ENCODE results near the gene RBM17. TPM values are rescaled to one million over a fixed set of nuclear protein-coding genes. Genes with fewer than 3 reads are reported as not detected.

The RBM17 gene
- total RNA-seq, 4 donors from 2014 or later, result 42.3 to 134 (median 87.6) TPM

DNA sequence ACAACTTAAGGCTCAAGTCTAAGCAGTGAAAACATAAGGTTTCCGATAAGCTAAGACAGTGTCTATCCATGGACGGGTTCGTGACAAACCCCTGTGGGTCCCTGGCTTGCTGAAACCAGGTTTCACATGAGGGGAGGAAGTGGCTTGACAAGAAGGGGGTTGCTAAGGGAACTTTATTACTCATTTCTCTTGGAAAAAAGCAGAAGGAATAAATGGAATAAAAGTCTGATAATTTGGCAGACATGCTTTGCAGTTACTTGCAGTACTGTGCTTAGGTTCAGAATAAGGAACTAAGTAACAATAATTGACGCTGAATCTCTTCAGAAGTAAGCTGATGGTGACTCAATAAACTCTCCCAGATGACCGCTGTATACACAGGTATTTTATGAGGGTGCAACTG, 34.7 kb downstream of the RBM17 start:
- TF ChIP-seq, protein P1, sequence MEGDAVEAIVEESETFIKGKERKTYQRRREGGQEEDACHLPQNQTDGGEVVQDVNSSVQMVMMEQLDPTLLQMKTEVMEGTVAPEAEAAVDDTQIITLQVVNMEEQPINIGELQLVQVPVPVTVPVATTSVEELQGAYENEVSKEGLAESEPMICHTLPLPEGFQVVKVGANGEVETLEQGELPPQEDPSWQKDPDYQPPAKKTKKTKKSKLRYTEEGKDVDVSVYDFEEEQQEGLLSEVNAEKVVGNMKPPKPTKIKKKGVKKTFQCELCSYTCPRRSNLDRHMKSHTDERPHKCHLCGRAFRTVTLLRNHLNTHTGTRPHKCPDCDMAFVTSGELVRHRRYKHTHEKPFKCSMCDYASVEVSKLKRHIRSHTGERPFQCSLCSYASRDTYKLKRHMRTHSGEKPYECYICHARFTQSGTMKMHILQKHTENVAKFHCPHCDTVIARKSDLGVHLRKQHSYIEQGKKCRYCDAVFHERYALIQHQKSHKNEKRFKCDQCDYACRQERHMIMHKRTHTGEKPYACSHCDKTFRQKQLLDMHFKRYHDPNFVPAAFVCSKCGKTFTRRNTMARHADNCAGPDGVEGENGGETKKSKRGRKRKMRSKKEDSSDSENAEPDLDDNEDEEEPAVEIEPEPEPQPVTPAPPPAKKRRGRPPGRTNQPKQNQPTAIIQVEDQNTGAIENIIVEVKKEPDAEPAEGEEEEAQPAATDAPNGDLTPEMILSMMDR (IDR thresholded peaks at IDR 0.05; ENCODE audit: low read depth), result no peak

DNA sequence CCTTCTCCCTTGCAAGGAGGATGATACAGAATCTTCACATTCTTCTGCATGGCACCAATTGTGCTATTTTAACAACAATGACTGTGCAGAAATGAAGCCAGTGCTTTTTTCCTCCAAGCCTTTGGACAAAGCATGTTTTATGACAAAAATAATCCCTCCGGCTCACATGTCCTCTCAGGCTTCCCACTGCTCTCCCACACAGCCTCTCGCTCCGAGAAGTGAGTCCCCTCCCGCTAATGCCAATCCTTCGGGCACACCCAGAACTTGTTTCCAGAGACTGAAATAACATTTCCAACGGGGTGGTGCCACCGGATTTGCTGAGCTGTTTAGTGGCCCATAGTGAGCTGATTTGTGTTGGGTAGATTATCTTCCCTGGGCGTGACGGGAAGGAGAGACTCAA, 35.8 kb downstream of the RBM17 start:
- TF ChIP-seq, protein P1 (IDR thresholded peaks at IDR 0.05; ENCODE audit: low read depth), result no peak

DNA sequence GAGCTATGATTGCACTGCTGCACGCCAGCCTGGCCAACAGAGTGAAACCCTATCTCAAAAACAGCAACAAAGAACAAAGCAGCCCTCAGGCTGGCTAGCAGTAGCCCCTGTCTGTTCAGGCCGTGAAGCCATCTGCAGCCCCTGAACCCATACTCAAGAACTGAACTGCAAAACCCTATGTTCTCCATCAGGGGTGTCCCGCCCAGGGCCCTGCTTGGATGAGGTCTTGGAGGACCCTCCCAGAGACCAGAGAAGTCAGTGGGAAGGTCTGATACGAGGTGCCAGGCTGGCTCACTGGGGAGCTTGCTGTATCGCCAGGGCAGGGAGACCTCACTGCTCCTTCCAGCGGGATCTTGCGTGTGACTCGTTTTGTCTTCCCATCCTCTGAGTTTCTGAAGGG, 39.3 kb downstream of the RBM17 start:
- TF ChIP-seq, protein P1 (IDR thresholded peaks at IDR 0.05; ENCODE audit: low read depth), result no peak

DNA sequence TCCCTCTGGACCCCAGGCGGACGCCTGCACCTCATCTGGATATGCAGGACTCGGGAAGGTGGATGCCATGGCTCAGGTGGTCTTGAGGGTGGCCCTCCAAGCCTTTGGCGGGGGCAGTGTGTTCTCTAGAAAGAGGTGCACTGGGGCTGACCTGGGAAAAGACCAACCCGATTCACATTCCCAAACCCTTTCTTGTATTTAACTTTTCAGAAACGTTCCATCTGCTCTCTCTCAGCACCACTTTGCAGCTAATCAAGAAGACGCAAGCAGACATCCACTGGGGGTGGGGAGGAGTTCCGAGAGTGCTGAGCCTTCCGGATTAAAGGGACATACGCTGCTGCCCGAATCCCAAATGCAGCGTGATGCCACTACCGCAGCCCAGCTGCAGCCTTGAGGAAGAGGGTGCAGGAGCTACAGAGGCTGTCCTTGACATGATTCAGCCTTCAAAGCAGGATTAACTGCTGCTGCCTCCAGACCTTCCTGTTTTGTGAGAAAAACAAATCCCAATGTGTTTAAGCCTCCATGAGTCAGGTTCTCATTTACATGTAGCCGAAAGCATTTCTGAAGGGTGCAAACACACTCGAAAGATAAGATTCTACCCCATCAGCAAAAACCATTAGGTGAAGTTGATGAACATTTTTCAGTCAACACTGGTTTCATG, 39.9 kb downstream of the RBM17 start:
- TF ChIP-seq, protein P1 (IDR thresholded peaks at IDR 0.05; ENCODE audit: low read depth), result no peak

DNA sequence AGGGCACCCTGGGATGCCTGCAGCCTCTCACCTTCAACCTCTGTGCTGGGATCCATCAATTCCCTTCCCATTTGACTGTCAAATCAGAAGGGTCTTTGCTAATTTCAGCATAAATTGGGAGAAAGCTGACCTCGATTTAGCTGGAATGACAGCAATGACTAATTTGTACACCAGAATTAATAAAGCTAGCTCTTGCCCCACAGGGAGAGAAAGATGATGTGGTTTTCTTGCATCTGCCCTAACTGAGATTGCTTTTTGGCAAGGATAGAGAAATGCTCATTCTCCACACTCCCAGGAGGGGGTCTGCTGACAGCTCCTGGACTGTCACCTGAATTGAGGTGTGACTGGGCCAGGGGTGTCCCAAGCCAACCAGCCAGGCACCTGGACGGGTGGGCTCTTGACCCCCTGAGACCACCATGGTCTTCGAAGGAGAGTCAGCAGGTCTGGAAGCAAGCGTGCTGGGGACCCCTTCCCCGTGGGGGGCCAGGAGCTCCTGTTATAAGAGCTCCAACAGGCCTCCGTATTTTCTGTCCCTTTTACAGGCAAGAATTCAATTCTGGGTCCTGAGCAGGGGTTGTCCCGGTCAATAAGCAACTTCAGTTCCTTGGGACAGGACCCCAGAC, 42.1 kb downstream of the RBM17 start:
- TF ChIP-seq, protein P1 (IDR thresholded peaks at IDR 0.05; ENCODE audit: low read depth), result no peak

DNA sequence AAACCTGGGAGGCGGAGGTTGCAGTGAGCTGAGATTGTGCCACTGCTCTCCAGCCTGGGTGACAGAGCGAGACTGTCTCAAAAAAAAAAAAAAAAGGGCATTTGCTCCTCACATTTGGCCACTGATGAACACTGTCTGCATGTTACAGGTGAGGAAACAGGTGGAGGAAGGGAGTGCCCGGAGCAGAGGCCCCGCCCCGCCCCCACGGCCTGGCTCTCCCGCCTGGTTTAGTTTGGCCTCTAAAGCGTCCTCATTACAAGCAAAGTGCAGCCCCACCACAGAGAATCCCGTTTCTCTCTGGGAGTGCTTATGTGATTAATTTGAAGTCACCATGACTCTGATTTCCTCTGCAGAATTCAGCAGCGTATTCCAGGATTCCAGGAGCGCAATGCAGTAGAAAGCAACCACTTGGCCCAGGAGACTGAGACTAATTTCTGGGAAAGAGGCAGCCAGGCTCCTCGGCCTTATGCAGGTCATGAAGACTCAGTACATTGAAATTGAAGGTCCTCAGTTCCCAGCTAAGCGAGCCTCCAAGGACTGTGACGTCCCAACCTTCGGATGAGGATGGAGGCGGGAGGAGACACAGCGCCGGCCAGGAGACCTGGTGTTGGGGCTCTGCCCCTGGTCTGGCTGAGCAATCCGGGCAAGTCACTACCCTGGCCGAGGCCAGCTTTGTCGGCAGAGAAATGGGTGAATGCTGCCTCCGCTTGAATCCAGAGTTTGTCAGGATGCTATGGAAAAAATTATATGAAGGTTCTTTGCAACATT, 44.7 kb downstream of the RBM17 start:
- TF ChIP-seq, protein P1 (IDR thresholded peaks at IDR 0.05; ENCODE audit: low read depth), result no peak

Measured in subcutaneous adipose tissue (tissue), 4 donors.